Measurements from ENCODE around the gene TRMT1.
A peak's percentile ranks its signal among the peaks of the same experiment; 100 is the strongest.

The TRMT1 gene

GRCh38 chr19:13094106-13094504, 22.4 kb downstream of the TRMT1 start:
- no peak for DNase-seq (ENCODE audit: low read depth)
- H3K4me3 ChIP-seq (ENCODE audit: low read length), result no peak overlapping the region
- TF ChIP-seq CTCF (conservative IDR thresholded peaks at IDR 0.05; ENCODE audit: low read length), result no peak

GRCh38 chr19:13093407-13094105, 23.0 kb downstream of the TRMT1 start:
- DNase-seq (ENCODE audit: low read depth), result peak; percentile 83
- no peak overlapping the region for H3K4me3 ChIP-seq (ENCODE audit: low read length)
- peak; percentile 87 for TF ChIP-seq CTCF (conservative IDR thresholded peaks at IDR 0.05; ENCODE audit: low read length)

- H3K4me3 ChIP-seq (ENCODE audit: low read length), result no peak overlapping the region
- no peak for TF ChIP-seq CTCF (conservative IDR thresholded peaks at IDR 0.05; ENCODE audit: low read length)
- peak; percentile 79 for DNase-seq (ENCODE audit: low read depth)
These were observed 23.8 kb downstream of the TRMT1 start for GRCh38 chr19:13092606-13093235.

GRCh38 chr19:13092158-13092543, 24.4 kb downstream of the TRMT1 start:
- DNase-seq (ENCODE audit: low read depth), result no peak
- no peak for TF ChIP-seq CTCF (conservative IDR thresholded peaks at IDR 0.05; ENCODE audit: low read length)
- H3K4me3 ChIP-seq (ENCODE audit: low read length), result no peak overlapping the region

GRCh38 chr19:13091400-13092157, 25.0 kb downstream of the TRMT1 start:
- TF ChIP-seq CTCF (conservative IDR thresholded peaks at IDR 0.05; ENCODE audit: low read length), result peak; percentile 38
- peak; percentile 96 for DNase-seq (ENCODE audit: low read depth)
- H3K4me3 ChIP-seq (ENCODE audit: low read length), result no peak overlapping the region

- no peak for DNase-seq (ENCODE audit: low read depth)
- H3K4me3 ChIP-seq (ENCODE audit: low read length), result no peak overlapping the region
- no peak for TF ChIP-seq CTCF (conservative IDR thresholded peaks at IDR 0.05; ENCODE audit: low read length)
These were observed 25.9 kb downstream of the TRMT1 start for GRCh38 chr19:13090511-13091231.
